SU-DHL-6 (cell line): ENCODE data around the gene MKKS.

Experiments used
- CTCF ChIP-seq: fragments of 200-600 bp; sonication (generic); IDR thresholded peaks from one replicate; pipeline ENCODE4 v1.5.1; 2017; ENCODE audit warnings: antibody characterized with exemption, mild to moderate bottlenecking, low read length, moderate library complexity; ENCODE audit not compliant: insufficient read depth, poor library complexity, severe bottlenecking
- EZH2phosphoT487 ChIP-seq: fragments of 200-600 bp; sonication (generic), shearing (Covaris generic); conservative IDR thresholded peaks from 2 replicates; pipeline ENCODE4 v1.6.1; 2018; ENCODE audit warnings: mild to moderate bottlenecking, antibody characterized with exemption, low read length, moderate library complexity, mixed read lengths

- TF ChIP-seq CTCF (no peak), EZH2phosphoT487 (no peak)
Measured at GRCh38 chr20:10370091-10370887, 63.7 kb downstream of the MKKS start.
